CD8-positive, alpha-beta memory T cell (primary cell): ENCODE results near the gene DUSP1. TPM values are rescaled to one million over a fixed set of nuclear protein-coding genes. Genes with fewer than 3 reads are reported as not detected.

Source experiments
- CTCF ChIA-PET: fragments of 350-600 bp; sonication (Branson Sonifier 250); formaldehyde crosslinking; loops from one replicate; lab custom pipeline; 2021; ENCODE audit warnings: antibody characterized with exemption; lab: Charles Lee
- POLR2A ChIA-PET: fragments of 350-600 bp; sonication (Branson Sonifier 250); formaldehyde crosslinking; loops from one replicate; lab custom pipeline; 2021; ENCODE audit warnings: antibody characterized with exemption; lab: Charles Lee
- DNase-seq, 5 donors: peaks; one replicate each; pipeline versions ENCODE4 v3.0.0 to v3.0.0-alpha.2; 2020 to 2022; ENCODE audit warnings: mixed read lengths in 1 of 5
- H3K27ac ChIP-seq: one replicate; pipeline ENCODE4 v1.7.0; 2013; ENCODE audit warnings: low read depth, mild to moderate bottlenecking, low read length, moderate library complexity
- H3K27me3 ChIP-seq: 2 replicates; pipeline ENCODE4 v1.7.0; 2013; ENCODE audit warnings: low read length, mild to moderate bottlenecking; ENCODE audit not compliant: insufficient read depth, poor library complexity, severe bottlenecking
- H3K36me3 ChIP-seq: 2 replicates; pipeline ENCODE4 v1.7.0; 2013; ENCODE audit warnings: mild to moderate bottlenecking, low read length, moderate library complexity; ENCODE audit not compliant: insufficient read depth
- H3K4me1 ChIP-seq: 2 replicates; pipeline ENCODE4 v1.7.0; 2013; ENCODE audit warnings: mild to moderate bottlenecking, low read length, moderate library complexity; ENCODE audit not compliant: insufficient read depth
- H3K4me3 ChIP-seq: 2 replicates; pipeline ENCODE4 v1.7.0; 2013; ENCODE audit warnings: mild to moderate bottlenecking, low read length
- H3K9me3 ChIP-seq: 2 replicates; pipeline ENCODE4 v1.7.0; 2013; ENCODE audit warnings: mild to moderate bottlenecking, low read length
- H3K27ac Mint-ChIP-seq, 8 donors: one replicate each; pipeline ENCODE4 v1.8.0; 2020 to 2021; ENCODE audit warnings: mixed read lengths in 8 of 8, mild to moderate bottlenecking in 6 of 8, inconsistent platforms in 3 of 8, moderate library complexity in 3 of 8
- H3K27me3 Mint-ChIP-seq, 2 donors: one replicate each; pipeline ENCODE4 v1.8.0; 2020 to 2021; ENCODE audit warnings: mixed read lengths in 2 of 2, mild to moderate bottlenecking in 1 of 2, moderate library complexity in 1 of 2
- H3K36me3 Mint-ChIP-seq, 3 donors: one replicate each; pipeline ENCODE4 v1.8.0; 2020 to 2021; ENCODE audit warnings: mixed read lengths in 3 of 3, inconsistent platforms in 1 of 3, mild to moderate bottlenecking in 1 of 3
- H3K4me1 Mint-ChIP-seq, 3 donors: one replicate each; pipeline ENCODE4 v1.8.0; 2020 to 2021; ENCODE audit warnings: mixed read lengths in 3 of 3, inconsistent platforms in 1 of 3, mild to moderate bottlenecking in 1 of 3
- H3K4me3 Mint-ChIP-seq, 7 donors: one replicate each; pipeline ENCODE4 v1.8.0; 2020 to 2021; ENCODE audit warnings: mixed read lengths in 7 of 7, mild to moderate bottlenecking in 6 of 7, moderate library complexity in 4 of 7, inconsistent platforms in 2 of 7
- H3K9me3 Mint-ChIP-seq, 5 donors: one replicate each; pipeline ENCODE4 v1.8.0; 2020 to 2022; ENCODE audit warnings: mixed read lengths in 5 of 5, mild to moderate bottlenecking in 3 of 5, moderate library complexity in 2 of 5, inconsistent platforms in 1 of 5
- polyA plus RNA-seq: library from polyadenylated mRNA; unstranded; fragments of 300-500 nt; fragmentation: Illumina TruSeq; gene quantifications from one replicate; pipeline ENCODE4 v1.2.3, GENCODE V29; 2021
- total RNA-seq, 2 experiments: library from RNA; stranded (reverse); gene quantifications; one replicate each; pipeline ENCODE4 v1.2.3, GENCODE V29; 2021

The DUSP1 gene
- total and polyA plus RNA-seq, 3 experiments from 2014 or later, result 9.4 to 1,007 (median 10.9) TPM

- CTCF ChIA-PET, result interaction anchor here (1.2 to 1.5 kb wide), 5 partner anchors 10 to 150 kb away, joined by 3 to 7 read pairs (median 4); no protein-coding TSS in a partner anchor
- no peaks in the 10 kb centered on the region for H3K27me3 Mint-ChIP-seq
- Histone ChIP-seq H3K36me3 (no peaks in the 10 kb centered on the region), H3K27me3 (no peaks in the 10 kb centered on the region), H3K9me3 (no peaks in the 10 kb centered on the region), H3K4me1 (peaks cover 16% of the 10 kb centered on the region), H3K27ac (no peak overlapping the region), H3K4me3 (no peak overlapping the region)
- H3K9me3 Mint-ChIP-seq, result no peaks in the 10 kb centered on the region
- POLR2A ChIA-PET, result no interaction called here
- DNase-seq, result no peak
- H3K27ac Mint-ChIP-seq, result no peak overlapping the region
- H3K4me3 Mint-ChIP-seq, result no peak overlapping the region
- H3K4me1 Mint-ChIP-seq, result peaks cover 13 to 14% (median 14%) of the 10 kb centered on the region in 3 donors
- no peaks in the 10 kb centered on the region for H3K36me3 Mint-ChIP-seq
These were observed 11.4 kb upstream of the DUSP1 start for GRCh38 chr5:172782169-172783039.

DNA sequence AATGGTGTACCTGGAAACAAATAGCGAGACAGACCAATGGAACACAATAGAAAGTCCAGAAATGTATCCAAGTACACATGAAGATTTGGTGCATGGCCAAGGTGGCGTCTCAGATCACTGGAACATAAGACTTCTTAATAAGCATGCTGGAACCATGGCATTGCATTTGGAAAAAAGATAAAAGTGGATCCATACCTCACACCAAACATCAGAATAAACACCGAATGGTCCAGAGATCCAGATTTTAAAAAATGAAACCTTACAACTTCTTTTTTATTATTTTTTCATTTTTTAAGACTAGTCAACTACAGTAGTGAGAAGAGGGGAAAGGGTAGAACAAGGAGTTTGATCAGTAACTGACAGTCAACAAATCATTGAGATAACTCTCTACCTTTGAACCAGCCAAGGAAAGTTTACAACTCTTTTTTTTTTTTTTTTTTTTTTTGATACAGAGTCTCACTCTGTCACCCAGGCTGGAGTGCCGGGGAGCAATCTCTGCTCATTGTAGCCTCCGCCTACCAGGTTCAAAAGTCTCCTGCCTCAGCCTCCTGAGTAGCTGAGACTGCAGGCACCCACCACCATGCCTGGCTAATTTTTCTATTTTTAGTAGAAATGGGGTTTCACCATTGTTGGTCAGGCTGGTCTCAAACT lies 8.8 kb upstream of the DUSP1 start:
- Mint-ChIP-seq H3K4me1 (peaks cover 29 to 33% (median 32%) of the 10 kb centered on the region in 3 donors), H3K4me3 (no peak overlapping the region), H3K9me3 (no peaks in the 10 kb centered on the region), H3K27me3 (no peaks in the 10 kb centered on the region), H3K36me3 (no peaks in the 10 kb centered on the region), H3K27ac (peak overlapping the region in 4 of 8 donors; percentile 42 to 68 (median 58))
- Histone ChIP-seq H3K4me1 (peaks cover 25% of the 10 kb centered on the region), H3K27ac (no peak overlapping the region), H3K36me3 (no peaks in the 10 kb centered on the region), H3K27me3 (no peaks in the 10 kb centered on the region), H3K9me3 (no peaks in the 10 kb centered on the region), H3K4me3 (no peak overlapping the region)
- no peak for DNase-seq
- ChIA-PET CTCF (interaction anchor here (1.5 to 4.9 kb wide), 3 partner anchors 65 to 152 kb away, joined by 4 to 21 read pairs (median 18); no protein-coding TSS in a partner anchor), POLR2A (interaction anchor here (1.2 kb wide), 1 partner anchor 8 kb away, joined by 4 read pairs; no protein-coding TSS in a partner anchor)

DNA sequence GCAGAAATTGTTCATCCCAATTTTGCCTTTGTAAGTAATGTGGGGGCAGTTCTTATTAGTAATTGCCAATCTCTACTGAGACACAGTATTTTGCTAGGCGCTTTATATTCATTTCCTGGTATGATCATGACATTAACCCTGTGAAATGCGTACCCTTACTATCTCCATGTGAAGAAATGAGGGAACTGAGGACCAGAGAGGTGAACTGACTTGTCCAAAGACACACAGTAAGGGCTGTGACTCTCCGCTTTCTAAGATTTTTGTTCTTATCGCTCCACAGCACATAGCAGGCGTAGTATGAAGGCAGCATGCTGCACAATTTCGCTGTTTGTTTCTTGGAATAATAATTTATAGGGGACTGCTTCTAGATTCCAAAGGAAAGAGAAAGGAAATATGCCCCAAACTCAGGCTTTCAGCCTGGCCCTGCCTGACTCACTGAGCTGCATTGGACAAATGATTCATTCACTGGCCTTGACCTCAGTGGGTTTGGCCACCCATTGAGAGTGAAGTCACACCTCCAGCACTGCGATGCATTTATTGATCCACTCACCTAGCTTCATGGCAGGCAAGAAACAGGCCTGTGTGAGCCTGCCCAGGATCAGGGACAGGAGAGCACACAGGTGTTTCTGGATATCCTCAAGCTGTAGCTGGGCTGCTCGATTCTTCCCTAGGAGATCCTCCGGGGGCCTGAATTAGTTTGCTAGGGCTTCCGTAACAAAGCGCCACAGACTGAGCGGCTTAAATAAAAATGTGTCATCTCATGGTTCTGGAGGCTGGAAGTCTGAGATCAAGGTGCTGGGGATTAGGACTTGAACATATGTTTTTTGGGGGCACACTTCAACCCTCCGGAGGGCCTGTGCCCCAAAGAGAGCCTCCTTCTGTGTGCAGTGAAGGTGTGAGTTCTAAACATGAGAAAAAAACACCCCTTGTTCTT lies 7.2 kb upstream of the DUSP1 start:
- ChIA-PET POLR2A (interaction anchor here (0.6 to 1.8 kb wide), 7 partner anchors 10 to 205 kb away, joined by 3 to 12 read pairs (median 3); partner anchors contain the start of genes ATP6V0E1 and RPL26L1), CTCF (interaction anchor here (1.0 to 4.9 kb wide), 12 partner anchors 13 to 180 kb away, joined by 3 to 21 read pairs (median 5); no protein-coding TSS in a partner anchor)
- H3K9me3 ChIP-seq, result no peaks in the 10 kb centered on the region
- Mint-ChIP-seq H3K4me3 (peak overlapping the region; percentile 45 to 74 (median 68)), H3K27me3 (no peaks in the 10 kb centered on the region), H3K36me3 (no peaks in the 10 kb centered on the region), H3K4me1 (peaks cover 45 to 49% (median 47%) of the 10 kb centered on the region in 3 donors), H3K9me3 (no peaks in the 10 kb centered on the region), H3K27ac (peak overlapping the region; percentile 93 to 99 (median 96))
- H3K27ac ChIP-seq, result peak overlapping the region; percentile 74
- peaks cover 35% of the 10 kb centered on the region for H3K4me1 ChIP-seq
- peak overlapping the region; percentile 7 for H3K4me3 ChIP-seq
- no peak for DNase-seq
- no peaks in the 10 kb centered on the region for H3K27me3 ChIP-seq
- H3K36me3 ChIP-seq, result no peaks in the 10 kb centered on the region

DNA sequence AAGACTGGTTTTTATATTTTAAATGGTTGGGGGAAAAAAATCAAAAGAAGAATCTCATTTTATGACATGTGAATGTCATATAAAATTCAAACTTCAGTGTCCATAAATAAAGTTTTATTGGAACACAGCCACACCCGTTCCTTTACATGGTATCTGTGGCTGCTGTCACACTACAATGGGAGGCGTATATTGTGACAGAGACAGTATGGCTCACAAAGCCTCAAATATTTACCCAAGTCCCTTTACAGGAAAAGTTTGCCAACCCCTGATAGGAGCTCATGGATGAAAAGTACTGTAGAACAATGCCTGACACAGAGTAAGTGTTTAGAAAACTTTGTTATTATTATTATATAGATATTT lies 5.2 kb upstream of the DUSP1 start:
- Histone ChIP-seq H3K36me3 (no peaks in the 10 kb centered on the region), H3K27me3 (no peaks in the 10 kb centered on the region), H3K27ac (no peak overlapping the region), H3K4me1 (peaks cover 42% of the 10 kb centered on the region), H3K9me3 (no peaks in the 10 kb centered on the region), H3K4me3 (no peak overlapping the region)
- ChIA-PET POLR2A (interaction anchor here (1.8 kb wide), 1 partner anchor 11 kb away, joined by 12 read pairs; no protein-coding TSS in a partner anchor), CTCF (interaction anchor here (1.5 to 4.9 kb wide), 6 partner anchors 11 to 156 kb away, joined by 4 to 21 read pairs (median 9); no protein-coding TSS in a partner anchor)
- Mint-ChIP-seq H3K9me3 (no peaks in the 10 kb centered on the region), H3K27me3 (no peaks in the 10 kb centered on the region), H3K4me3 (peak overlapping the region in 2 of 7 donors; percentile 13 to 15), H3K4me1 (peaks cover 58 to 63% (median 60%) of the 10 kb centered on the region in 3 donors), H3K36me3 (peaks cover 0 to 8% (median 0%) of the 10 kb centered on the region in 3 donors), H3K27ac (peak overlapping the region in 6 of 8 donors; percentile 56 to 96 (median 77))
- no peak for DNase-seq

DNA sequence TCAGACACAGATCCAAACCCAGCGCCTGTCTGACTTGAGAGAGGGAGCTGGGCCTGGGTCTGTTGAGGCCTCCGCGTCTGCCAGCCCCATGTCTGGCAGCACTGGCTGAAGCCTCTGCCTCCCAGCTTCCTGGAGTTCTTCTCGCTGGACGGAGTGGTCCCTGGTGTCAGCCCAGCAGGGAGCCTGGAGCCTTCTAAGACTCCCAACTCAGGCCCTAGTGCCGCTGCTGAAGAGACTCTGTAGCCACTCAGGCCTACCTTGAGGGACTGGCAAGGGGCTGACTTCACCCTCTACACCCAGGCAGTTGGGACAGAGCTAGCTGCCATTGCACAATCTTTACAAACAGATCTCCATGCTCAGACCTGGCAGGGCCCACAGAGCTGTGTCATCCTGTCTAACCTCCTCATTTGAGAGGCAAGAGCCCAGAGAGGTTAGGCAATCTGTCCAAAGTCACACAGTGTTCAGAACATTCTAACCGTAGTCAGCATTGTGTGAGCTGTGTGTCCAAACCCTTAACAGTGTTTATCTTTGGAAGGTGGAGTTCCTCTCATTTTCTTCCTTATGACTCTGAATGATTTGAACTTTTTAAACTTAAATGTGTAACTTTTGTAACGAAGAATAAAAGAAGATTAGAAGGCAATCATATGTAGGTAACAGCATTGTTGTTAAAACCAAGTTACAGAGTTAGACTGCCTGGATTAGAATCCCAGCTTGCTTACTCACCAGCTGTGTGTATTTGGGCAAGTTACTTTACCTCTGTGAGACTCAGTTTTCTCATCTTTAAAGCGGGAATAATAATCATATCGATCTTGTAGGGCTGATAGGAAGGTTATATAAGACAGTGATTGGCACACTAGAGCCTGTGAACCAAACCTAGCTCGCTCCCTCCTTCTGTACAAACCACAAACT lies 4.6 kb upstream of the DUSP1 start:
- peaks cover 58 to 66% (median 60%) of the 10 kb centered on the region in 3 donors for H3K4me1 Mint-ChIP-seq
- peaks cover 0 to 4% (median 0%) of the 10 kb centered on the region in 5 donors for H3K9me3 Mint-ChIP-seq
- H3K4me1 ChIP-seq, result peaks cover 42% of the 10 kb centered on the region
- H3K9me3 ChIP-seq, result no peaks in the 10 kb centered on the region
- H3K27me3 ChIP-seq, result no peaks in the 10 kb centered on the region
- ChIA-PET POLR2A (no interaction called here), CTCF (interaction anchor here (2.6 to 4.9 kb wide), 3 partner anchors 59 to 156 kb away, joined by 9 to 21 read pairs (median 18); no protein-coding TSS in a partner anchor)
- no peak overlapping the region for H3K4me3 Mint-ChIP-seq
- H3K27ac ChIP-seq, result no peak overlapping the region
- peaks cover 0 to 5% of the 10 kb centered on the region in 2 donors for H3K27me3 Mint-ChIP-seq
- DNase-seq, result no peak
- H3K36me3 Mint-ChIP-seq, result peaks cover 0 to 13% (median 0%) of the 10 kb centered on the region in 3 donors
- peak overlapping the region in 6 of 8 donors; percentile 70 to 100 (median 84) for H3K27ac Mint-ChIP-seq
- H3K36me3 ChIP-seq, result no peaks in the 10 kb centered on the region
- no peak overlapping the region for H3K4me3 ChIP-seq

DNA sequence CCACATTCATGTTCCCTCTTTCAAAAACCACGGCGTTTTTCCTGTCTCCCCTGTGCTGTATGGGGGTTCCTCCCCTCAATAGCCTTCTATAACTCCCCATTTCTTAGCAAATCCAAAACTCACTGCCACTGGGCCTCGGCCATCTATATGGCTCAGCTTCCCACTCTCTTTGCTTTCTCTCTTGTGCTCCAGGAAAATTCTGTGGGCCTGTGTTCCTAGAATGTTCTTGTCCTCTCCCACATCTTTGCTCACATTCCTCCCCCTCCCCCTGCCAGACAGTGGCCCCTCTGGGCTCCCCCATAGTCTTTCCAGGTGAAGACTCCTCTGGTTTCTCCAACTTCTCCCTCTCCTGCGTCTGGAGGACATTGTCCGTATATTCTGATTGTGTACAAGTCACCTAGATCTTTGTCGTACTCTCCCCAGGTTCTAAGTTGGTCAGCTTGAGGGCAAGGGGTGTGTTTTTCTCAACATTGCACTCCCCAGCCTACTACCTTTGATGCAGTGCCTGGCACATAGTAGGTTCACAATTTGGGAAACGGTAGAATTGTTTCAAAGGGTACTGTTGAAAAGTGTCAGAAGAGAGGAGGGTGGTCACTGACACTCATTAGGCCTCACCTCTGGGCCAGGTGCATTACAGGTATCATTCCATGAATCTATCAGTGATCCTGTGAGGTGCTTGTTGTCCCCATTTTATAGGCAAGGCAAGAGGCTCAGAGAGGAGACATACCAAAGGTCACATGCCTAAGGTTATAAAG lies 3.7 kb upstream of the DUSP1 start:
- no peak overlapping the region for H3K27ac ChIP-seq
- H3K4me1 ChIP-seq, result peaks cover 48% of the 10 kb centered on the region
- no peaks in the 10 kb centered on the region for H3K27me3 ChIP-seq
- peaks cover 0 to 11% of the 10 kb centered on the region in 2 donors for H3K27me3 Mint-ChIP-seq
- no peak for DNase-seq
- H3K36me3 Mint-ChIP-seq, result peaks cover 4 to 19% (median 5%) of the 10 kb centered on the region in 3 donors
- H3K4me3 ChIP-seq, result no peak overlapping the region
- H3K9me3 ChIP-seq, result no peaks in the 10 kb centered on the region
- peak overlapping the region; percentile 59 to 100 (median 92) for H3K27ac Mint-ChIP-seq
- H3K4me3 Mint-ChIP-seq, result peak overlapping the region in 5 of 7 donors; percentile 0 to 38 (median 24)
- ChIA-PET CTCF (interaction anchor here (2.6 to 5.4 kb wide), 5 partner anchors 58 to 157 kb away, joined by 9 to 74 read pairs (median 21); no protein-coding TSS in a partner anchor), POLR2A (no interaction called here)
- H3K9me3 Mint-ChIP-seq, result peaks cover 0 to 4% (median 3%) of the 10 kb centered on the region in 5 donors
- peaks cover 63 to 71% (median 65%) of the 10 kb centered on the region in 3 donors for H3K4me1 Mint-ChIP-seq
- no peaks in the 10 kb centered on the region for H3K36me3 ChIP-seq
